RWPE2 (cell line): ENCODE measurements around the gene ARL5C.
"Not testable (repeated sequence)": the region's sequence is repeated elsewhere in the genome, so short reads cannot be mapped to it uniquely, and the experiment has no call there.

Experiments
- ATAC-seq: fragments of 200-7000 bp; cut with Tn5 transposase; 3 replicates; pipeline ENCODE4 v1.9.1; 2021; ENCODE audit warnings: low read depth
- DNase-seq: peaks from one replicate; pipeline ENCODE4 v3.0.0-alpha.2; 2020; ENCODE audit warnings: low spot score
- H3K27ac ChIP-seq: fragments of 450-650 bp; 2 replicates; pipeline ENCODE4 v1.5.1; 2017; ENCODE audit warnings: mild to moderate bottlenecking; ENCODE audit not compliant: poor library complexity, severe bottlenecking
- H3K27me3 ChIP-seq: fragments of 250-450 bp; sonication (Bioruptor Pico); 2 replicates; pipeline ENCODE4 v1.5.1; 2021; ENCODE audit warnings: mild to moderate bottlenecking, moderate library complexity; ENCODE audit not compliant: insufficient read depth, poor library complexity, severe bottlenecking
- H3K36me3 ChIP-seq: fragments of 250-450 bp; sonication (Bioruptor Pico); 2 replicates; pipeline ENCODE4 v1.5.1; 2020; ENCODE audit warnings: low read depth, mild to moderate bottlenecking, moderate library complexity
- H3K4me1 ChIP-seq: fragments of 250-450 bp; sonication (Bioruptor Pico); 2 replicates; pipeline ENCODE4 v1.5.1; 2021; ENCODE audit warnings: mild to moderate bottlenecking, moderate library complexity; ENCODE audit not compliant: insufficient read depth, poor library complexity, severe bottlenecking
- H3K4me3 ChIP-seq: fragments of 250-450 bp; sonication (Bioruptor Pico); 2 replicates; pipeline ENCODE4 v1.5.1; 2021; ENCODE audit warnings: mild to moderate bottlenecking, moderate library complexity; ENCODE audit not compliant: severe bottlenecking
- H3K9me3 ChIP-seq: fragments of 250-450 bp; sonication (Bioruptor Pico); 2 replicates; pipeline ENCODE4 v1.5.1; 2021; ENCODE audit warnings: mild to moderate bottlenecking, moderate library complexity; ENCODE audit not compliant: severe bottlenecking
- TF ChIP-seq, protein P1 (sequence below): fragments of 450-650 bp; IDR thresholded peaks from one replicate; pipeline ENCODE4 v1.5.1; 2017; ENCODE audit warnings: mild to moderate bottlenecking, moderate library complexity; ENCODE audit not compliant: poor library complexity, severe bottlenecking

Gene ARL5C

DNA sequence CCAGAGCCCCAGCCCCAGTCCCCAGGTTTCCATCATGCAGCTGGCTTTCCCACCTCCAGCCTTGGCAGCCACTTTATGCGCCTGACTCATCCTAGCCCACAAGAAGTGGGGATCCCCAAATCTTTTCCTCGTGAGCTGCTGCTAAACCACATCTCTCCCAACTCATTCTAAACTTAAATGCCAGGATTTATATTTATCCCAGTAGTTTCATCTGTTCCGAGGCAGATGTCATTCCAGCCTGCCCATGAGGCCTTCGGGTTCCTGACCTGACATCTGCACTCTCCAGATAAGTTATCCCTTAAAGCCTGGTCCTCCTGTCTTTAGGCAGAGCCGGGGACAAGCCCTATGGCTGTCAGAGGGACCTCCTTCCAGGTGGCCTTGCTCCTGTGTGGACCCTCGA is 31.1 kb downstream of the ARL5C start:
- Histone ChIP-seq H3K4me1 (peaks cover 11% of the 10 kb centered on the region), H3K9me3 (no peaks in the 10 kb centered on the region), H3K27me3 (no peaks in the 10 kb centered on the region), H3K27ac (no peak overlapping the region), H3K36me3 (no peaks in the 10 kb centered on the region), H3K4me3 (no peak overlapping the region)
- DNase-seq = no peak
- no peak for ATAC-seq
- TF ChIP-seq, protein P1, sequence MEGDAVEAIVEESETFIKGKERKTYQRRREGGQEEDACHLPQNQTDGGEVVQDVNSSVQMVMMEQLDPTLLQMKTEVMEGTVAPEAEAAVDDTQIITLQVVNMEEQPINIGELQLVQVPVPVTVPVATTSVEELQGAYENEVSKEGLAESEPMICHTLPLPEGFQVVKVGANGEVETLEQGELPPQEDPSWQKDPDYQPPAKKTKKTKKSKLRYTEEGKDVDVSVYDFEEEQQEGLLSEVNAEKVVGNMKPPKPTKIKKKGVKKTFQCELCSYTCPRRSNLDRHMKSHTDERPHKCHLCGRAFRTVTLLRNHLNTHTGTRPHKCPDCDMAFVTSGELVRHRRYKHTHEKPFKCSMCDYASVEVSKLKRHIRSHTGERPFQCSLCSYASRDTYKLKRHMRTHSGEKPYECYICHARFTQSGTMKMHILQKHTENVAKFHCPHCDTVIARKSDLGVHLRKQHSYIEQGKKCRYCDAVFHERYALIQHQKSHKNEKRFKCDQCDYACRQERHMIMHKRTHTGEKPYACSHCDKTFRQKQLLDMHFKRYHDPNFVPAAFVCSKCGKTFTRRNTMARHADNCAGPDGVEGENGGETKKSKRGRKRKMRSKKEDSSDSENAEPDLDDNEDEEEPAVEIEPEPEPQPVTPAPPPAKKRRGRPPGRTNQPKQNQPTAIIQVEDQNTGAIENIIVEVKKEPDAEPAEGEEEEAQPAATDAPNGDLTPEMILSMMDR = no peak

DNA sequence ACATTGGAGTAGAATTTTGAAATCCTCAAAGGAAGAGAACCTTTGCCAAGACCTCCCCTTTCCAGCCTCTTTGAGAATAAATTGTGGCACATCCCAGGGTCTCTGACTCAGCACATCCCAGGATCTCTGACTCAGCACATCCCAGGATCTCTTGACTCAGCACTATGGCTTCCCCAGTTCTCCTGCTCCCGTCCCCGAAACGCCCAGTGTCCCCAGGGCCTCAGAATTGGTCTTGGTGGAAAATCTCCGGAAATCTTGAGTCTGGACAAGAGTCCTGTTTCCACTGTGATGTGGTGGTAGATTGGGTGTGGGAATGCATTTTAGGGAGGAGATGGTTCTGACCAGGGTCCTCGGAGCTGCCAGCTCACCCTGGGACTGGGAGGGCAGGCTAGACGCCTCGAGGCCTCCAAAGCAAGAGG is 33.8 kb downstream of the ARL5C start:
- Histone ChIP-seq H3K4me3 (no peak overlapping the region), H3K9me3 (no peaks in the 10 kb centered on the region), H3K36me3 (no peaks in the 10 kb centered on the region), H3K4me1 (no peaks in the 10 kb centered on the region), H3K27ac (no peak overlapping the region), H3K27me3 (no peaks in the 10 kb centered on the region)
- TF ChIP-seq, protein P1 = no peak
- DNase-seq (no peak), ATAC-seq (no peak)

DNA sequence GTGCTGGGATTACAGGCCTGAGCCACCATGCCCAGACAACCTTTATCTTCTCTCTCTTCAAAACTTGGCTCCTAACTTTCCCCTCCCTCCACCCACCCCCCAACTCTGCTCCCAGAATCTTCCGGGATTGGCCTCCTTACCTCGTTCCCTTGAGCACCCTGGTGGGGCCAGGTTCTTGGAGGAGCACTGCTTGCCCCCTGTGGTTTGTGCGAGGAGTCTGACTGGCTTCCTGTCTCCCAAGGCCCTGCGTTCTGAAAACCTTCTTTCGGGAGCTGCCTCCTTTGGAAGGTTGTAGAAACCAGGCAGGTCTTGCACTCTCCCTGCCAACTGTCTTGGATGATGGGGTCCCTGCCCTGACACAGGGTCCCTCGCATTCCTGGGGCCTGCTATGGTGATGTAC is 34.3 kb downstream of the ARL5C start:
- no peaks in the 10 kb centered on the region for H3K27me3 ChIP-seq
- H3K4me3 ChIP-seq = no peak overlapping the region
- ATAC-seq = no peak
- H3K9me3 ChIP-seq = no peaks in the 10 kb centered on the region
- TF ChIP-seq, protein P1 = no peak
- H3K4me1 ChIP-seq = no peaks in the 10 kb centered on the region
- H3K27ac ChIP-seq = no peak overlapping the region
- no peaks in the 10 kb centered on the region for H3K36me3 ChIP-seq
- no peak for DNase-seq

DNA sequence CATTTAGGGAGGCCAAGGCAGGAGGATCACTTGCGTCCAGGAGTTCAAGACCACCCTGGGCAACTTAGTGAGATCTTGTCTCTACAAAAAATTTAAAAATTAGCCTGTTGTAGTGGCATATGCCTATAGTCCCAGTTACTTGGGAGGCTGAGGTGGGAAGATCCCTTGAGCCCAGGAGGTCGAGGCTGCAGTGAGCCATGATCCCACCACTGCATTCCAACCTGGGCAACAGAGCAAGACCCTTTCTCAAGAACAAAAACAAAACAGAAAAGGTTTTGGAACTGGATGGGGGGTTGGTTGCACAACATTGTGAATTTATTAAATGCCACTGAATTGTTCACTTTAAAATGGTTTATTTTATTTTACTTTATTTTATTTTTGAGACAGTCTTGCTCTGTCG is 35.8 kb downstream of the ARL5C start:
- TF ChIP-seq, protein P1 = no peak
- no peak overlapping the region for H3K27ac ChIP-seq
- no peaks in the 10 kb centered on the region for H3K4me1 ChIP-seq
- no peaks in the 10 kb centered on the region for H3K9me3 ChIP-seq
- ATAC-seq = no peak
- no peaks in the 10 kb centered on the region for H3K27me3 ChIP-seq
- no peak for DNase-seq
- no peak overlapping the region for H3K4me3 ChIP-seq
- no peaks in the 10 kb centered on the region for H3K36me3 ChIP-seq

DNA sequence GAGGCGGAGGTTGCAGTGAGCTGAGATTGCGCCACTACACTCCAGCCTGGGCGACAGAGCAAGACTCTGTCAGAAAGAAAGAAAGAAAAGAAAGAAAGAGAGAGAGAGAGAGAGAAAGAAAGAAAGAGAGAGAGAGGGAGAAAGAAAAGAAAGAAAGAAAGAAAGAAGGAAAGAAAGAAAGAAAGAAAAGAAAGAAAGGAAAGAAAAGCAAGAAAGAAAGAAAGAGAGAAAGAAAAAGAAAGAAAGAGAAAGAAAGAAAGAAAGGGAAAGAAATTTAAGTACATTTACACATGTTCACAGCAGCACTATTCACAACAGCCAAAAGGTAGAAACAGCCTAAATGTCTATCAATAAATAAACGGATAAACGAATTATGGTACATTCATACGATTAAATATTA is 36.4 kb downstream of the ARL5C start:
- not testable (repeated sequence) for H3K27ac ChIP-seq, H3K4me1 ChIP-seq, ATAC-seq, H3K36me3 ChIP-seq, H3K27me3 ChIP-seq, DNase-seq, H3K9me3 ChIP-seq, H3K4me3 ChIP-seq
